HuH-7 (cell line): Measurements from ENCODE around the gene DZANK1.
A peak's percentile ranks its signal among the peaks of the same experiment; 100 is the strongest.
"Not testable (repeated sequence)": the region's sequence is repeated elsewhere in the genome, so short reads cannot be mapped to it uniquely, and the experiment has no call there.

Experiments used
- DNase-seq: peaks from one replicate; pipeline ENCODE4 v3.0.0; 2011; ENCODE audit warnings: low spot score

Gene DZANK1

DNA sequence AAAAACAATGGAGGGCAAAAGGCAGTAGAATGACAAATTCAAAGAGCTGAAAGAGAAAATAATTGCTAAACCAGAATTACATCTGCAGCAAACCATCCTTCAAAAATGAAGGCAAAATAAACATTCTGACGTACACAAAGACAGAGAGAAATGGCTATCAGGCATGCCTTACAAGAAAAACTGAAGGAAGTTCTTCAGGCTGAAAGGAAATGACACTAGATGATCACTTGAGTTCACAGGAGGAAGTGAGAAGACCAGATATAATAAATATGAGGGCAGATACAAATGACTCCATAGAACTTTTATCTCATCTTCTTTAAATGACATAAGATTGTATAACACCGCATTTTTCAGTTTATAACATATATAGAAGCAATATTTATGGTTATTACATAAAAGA lies 30.0 kb downstream of the DZANK1 start:
- DNase-seq = no peak

DNA sequence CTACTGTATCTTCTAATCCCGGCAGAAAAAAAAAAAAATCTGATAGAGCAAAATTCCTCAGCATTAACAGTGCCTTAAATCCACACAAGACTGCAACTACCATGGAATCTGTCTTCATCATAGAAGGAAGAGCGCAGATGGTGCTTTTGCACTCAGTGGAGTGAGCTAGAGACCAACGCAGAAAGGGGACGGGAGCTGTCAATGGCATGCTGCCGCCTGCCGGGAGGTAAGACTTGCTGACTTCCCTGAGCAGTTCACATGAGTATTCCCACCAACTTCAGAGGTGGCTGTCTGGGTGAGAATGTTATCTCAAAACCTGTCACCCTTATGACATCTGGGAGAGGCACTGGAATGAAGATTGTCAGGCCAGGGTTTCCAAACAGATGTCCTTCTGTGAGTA lies 35.6 kb downstream of the DZANK1 start:
- no peak for DNase-seq

DNA sequence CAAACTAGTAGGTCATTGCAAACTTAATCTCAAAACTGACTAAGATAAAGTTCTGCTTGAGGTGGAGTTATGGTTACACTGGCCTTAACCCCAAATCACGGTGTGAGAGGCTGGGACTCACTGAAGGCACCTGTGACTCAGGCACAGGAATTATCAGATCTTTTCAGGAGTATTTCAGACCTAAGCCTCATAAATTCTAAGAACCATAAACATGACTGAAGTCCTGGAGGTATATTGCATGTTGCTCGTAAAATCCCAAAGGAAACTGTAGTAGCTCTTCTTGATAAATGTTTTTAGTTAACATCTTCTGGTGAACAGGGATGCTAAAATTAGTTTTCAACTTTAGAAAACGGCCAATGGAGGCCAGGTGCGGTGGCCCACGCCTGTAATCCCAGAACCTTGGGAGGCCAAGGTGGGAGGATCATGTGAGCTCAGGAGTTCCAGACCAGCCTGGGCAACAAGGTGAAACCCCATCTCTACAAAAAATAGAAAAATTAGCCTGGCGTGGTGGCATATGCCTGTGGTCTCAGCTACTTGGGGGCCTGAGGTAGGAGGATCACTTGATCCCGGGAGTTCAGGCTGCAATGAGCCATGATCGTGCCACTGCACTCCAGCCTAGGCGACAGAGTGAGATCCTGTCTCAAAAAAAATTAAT lies 36.5 kb downstream of the DZANK1 start:
- DNase-seq = no peak

DNA sequence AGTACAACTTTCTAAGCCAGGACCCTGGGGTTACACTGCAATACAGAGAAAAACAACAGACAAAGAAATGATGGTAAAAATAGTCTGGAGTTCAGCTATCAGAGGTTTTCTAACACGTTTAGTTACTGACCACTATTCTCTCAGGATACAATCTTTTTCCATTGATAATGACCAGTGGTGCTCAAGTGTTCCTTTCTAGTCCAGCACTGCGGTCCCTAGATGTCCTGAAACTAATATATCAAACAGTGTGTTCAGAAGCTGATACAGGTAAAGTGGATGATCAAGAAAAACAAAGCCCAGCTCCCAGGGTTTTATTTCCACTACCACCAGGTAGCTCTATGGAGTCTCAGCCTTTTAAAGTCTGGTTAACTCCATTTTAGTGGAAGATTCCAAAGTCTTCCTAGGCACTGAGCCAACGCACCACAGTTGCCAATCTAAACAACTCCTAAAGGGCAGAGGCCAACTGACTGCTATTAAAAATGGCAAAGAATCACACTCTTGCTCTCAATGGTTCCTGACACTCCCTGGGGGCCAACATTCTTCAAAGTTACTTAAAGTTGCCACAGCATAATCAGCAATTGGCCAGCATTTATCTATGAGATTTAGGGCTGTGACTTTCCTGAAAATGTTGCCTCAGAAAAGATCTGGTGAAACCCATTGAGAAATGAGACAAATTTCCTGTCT lies 38.2 kb downstream of the DZANK1 start:
- DNase-seq = peak; percentile 21

DNA sequence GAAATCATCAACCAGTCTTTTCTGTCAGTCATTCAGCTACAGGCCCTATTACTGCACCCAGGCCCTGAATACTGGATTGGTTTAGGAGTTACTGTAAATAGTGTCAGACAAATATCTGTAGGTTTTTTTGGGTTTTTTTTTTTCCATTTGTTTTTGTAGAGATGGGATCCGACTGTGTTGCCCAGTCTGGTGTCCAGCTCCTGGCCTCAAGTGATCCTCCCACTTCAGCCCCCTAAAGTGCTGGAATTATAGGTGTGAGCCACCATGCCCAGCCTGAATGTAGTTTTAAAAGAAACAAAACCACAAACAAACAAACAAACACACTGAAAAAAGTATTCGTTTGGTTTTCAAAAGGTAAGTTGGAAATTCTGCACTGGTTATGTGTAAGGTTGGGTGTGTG lies 39.6 kb downstream of the DZANK1 start:
- no peak for DNase-seq

DNA sequence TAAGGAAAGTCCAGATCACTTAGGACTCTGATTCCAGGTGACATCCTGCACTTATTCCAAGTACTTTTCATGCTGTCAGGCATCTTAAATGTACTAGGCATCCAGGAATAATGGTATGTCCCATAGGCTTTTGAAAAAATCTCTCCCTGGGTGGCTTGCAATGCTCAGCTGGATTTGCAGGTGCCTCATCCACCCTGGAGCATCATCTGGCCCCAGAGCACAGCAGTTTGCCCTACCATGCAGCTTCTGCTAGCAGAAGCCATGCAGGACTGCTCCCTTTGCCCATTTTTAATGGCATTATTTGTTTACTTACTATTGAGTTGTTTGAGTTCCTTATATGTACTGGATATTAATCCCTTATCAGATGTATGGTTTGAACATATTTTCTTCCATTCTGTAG lies 45.2 kb downstream of the DZANK1 start:
- DNase-seq = no peak

DNA sequence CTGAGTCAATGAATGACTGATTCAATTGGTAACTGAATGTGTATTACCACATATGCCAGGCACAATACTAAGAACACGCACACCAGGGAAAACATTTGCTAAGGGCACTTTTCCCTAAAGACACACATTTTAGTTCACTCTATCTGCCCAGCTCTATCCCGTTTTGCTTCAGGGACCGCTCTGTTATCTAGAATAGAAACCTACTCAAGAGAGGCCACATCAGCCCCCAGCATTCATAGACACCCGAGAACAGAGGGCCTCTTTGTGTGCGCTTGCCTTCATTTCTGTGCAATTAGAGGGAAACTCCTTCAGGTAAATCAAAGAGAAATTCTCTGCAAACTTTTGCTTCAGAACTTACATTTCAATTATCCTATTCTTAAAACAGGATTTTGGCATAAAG lies 50.3 kb downstream of the DZANK1 start:
- DNase-seq = no peak

DNA sequence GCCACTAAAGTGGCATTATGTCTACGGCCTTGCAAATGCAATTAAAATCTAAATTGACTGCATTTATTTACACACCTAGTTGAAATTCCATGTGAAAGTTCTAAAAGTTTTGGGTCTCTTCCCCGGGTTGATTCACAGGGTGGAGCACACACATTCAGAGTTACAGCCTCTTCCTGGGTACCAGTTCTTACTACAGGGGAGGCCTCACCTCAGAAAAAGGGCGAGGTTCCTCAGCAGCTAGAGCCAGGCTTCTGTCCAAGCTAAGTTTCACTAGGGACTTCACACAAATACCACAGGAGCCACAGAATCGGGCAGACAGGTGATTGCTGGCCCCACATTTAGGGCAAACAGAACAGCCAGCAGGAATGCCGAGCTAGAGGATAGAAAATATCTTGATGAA lies 52.7 kb downstream of the DZANK1 start:
- DNase-seq = no peak

DNA sequence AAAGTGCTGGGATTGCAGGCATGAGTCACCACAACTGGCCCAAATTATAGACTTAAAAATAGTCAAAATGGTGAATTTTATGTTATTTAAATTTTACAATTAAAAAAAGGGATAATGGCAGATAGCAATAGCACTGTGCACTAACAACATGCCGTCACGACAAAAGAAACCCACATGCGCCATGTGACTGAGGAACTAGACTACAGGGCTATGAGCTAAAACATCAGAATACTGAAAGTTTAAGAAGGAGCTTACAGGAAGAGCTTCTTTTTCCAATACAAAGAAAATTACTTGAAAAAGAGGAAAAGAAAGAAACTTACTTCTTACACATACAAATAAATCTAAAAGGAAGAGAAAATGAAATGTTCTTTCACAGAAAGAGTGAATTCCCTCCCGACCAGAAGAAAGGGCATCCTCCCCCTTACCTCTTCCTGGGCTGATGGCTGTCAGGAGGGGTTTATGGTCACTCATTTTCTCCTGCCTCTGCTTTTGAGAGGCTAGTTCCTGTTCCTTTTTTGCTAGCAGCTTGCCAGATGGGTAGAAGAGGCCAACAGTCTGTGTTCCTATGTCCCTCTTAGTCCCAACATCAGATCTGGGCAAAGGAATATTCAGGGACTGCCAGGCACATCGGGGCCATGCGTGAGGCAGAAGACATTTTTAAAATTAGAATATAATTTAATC lies 54.5 kb downstream of the DZANK1 start:
- no peak for DNase-seq

DNA sequence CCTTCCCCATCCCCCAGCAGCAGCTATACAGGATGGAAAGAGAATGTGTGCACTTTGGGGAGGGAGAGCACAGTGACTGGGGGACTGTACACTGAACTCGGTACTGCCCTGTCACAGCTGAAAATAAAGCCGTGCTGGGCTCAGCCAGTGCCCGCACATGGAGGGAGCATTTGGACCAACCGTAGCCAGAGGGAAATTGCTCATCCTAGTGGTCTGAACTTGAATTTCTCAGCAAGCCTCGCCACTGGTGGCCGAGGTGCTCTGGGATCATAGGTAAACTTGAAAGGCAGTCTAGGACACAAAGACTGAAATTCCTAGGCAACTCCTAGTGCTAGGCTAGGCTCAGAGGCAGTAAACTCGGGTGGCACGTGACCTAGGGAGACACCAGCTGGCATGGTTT lies 61.0 kb downstream of the DZANK1 start:
- DNase-seq = no peak

DNA sequence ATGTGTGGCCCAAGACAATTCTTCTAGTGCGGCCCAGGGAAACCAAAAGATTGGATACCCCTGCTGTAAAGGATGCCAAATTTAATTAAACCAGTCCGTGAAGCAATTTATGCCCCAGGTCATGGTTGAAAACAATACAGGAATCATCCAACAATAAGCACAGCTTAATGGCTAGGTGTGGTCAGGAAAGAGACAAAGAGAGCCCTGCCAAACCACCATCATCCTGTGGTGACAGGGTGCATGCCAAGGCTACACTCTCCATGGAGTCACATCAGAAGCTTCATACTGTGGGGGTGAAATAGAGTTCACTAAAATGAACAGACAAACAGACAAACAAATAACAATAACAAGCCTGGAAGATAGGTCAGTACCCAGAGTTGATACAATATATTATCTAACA lies 62.7 kb downstream of the DZANK1 start:
- DNase-seq = no peak

DNA sequence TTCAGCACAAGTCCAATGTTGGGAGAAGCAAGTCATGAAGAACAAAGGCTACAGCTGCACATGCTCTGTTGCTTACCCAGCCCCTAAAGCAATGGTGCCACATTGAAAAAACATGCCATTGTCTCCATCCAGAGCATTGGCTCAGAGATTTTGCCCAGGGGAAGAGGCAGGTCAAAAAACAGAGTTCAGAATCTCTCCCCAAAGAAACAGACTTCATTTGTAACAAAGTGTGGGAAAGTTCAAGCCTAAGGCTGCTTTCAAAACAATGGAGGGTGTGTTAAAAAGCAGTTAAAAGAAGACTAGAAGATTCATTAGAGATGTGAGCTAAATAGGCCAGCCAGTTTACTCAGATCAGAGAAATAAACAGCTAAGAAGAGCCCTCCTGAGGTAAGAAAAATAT lies 63.6 kb downstream of the DZANK1 start:
- DNase-seq = no peak

DNA sequence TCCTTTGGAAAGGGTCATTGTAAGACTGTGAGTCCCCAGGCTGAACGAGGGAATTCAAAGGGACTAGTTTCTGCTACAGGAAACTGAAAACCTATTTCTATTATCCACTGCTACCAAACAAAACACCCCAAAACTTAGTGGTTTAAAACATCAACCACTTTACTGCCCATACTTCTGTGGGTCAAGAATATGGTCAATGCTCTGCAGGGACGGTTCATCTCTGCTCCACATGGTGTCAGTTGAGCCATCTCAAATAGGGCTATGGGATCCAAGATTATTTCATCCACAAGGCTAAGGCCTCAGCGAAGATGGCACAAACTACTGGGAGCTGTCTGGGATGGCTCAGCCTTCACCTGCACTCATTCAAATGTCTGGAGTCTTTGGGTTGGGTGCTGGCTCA lies 65.5 kb downstream of the DZANK1 start:
- no peak for DNase-seq

DNA sequence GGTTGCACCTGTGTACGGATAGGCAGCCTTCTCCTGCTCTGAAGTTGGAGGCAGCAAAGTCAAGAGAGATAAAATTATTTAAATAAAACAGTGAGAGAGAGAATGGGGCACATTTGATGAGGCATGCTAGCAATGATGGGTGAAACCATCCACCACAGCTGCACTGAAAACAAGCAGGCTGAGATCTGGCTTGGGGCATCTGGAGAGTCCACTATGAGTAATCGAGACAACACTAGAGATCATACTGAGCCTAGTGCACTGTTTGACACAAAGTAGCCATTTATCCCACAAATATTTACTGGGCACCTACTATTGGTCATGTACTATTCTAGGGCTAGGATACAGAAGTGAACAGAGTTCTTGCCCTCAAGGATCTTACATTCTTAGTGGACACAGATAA lies 66.4 kb downstream of the DZANK1 start:
- no peak for DNase-seq

DNA sequence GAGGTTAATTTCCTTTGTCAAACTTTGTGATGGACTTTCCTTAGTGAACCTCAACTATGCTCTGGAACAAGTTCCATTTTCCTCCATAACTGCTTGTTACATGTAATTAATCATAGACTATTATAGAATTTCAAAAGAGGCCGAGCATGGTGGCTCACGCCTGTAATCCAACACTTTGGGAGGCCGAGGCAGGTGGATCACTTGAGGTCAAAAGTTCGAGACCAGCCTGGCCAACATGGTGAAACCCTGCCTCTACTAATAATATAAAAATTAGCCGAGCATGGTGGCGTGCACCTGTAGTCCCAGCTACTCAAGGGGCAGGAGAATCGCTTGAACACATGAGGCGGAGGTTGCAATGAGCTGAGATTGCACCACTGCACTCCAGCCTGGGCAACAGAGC lies 68.1 kb downstream of the DZANK1 start:
- DNase-seq = not testable (repeated sequence)

DNA sequence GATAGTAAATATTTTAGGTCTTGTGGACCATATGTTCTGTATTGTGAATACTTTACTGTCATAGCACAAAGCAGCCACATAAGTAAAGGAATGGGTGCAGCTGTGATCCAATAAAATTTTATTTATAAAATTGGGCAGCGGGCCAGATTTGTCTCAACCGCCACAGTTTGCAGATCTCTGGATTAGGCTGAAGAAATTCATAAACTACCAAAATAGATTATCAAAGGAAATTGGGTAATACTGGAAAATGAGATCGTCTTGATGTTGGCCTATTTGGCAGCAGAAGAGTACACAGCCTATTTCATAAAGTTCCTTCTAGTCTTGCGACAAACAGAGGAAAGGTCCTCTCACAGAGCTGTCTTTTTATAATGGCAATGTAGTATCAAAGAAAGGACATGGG lies 69.8 kb downstream of the DZANK1 start:
- DNase-seq = no peak

DNA sequence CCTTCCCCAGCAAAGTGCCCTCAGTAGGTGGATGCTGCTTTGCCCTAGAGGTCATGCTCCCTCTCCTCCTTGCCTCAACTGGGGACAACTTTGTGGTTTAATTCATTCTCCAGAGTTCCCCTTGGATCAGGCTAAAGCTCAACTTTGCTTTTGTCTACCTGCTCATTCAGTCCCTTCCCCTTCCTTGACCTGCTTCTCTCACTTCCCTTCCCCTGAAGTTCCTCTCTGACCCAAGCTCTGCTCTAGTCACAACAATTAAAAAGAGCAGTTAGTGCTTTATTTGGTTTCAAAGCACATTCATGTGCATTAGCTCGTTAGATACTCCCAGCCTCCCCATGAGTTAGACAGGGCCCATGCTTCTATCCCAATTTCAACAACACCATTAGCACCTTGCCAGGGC lies 71.3 kb downstream of the DZANK1 start:
- DNase-seq = no peak

DNA sequence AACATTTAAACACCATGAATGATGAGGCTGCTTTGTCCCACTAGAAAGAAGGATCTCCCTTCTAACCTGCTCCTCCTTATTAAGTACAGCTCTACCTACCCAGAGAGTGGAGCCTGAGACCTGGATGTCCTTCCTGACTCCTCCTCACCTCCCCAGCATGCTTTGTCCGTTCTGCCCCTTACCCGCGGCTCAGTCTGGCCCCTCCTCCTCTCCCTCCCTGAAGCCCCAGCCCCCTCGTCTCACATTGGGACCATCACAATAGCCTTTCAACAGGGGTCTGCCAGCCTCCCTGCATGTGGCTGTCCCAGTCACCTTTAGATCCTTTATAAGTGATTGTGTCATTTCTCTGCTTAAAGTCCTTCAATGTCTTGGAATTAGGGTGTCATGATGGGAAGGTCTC lies 72.5 kb downstream of the DZANK1 start:
- DNase-seq = no peak

DNA sequence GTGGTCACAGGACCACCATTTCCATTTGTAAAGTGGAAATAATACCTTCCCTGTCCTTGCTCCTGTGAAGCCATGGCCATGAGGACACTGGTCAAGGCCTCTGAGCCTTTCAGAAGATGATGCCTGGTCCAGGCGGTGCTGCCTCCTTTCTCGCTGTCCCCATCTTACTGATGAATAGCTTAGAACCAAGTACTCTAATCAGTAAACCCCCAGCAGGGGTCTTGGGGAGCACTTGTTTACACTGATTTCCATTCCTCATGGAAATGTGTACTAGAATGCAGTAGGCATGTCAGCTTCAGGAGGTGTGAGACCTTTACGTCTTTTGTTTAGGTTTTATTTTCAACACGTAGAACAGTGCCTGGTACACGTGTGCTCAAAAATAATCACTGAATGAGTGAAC lies 75.1 kb downstream of the DZANK1 start:
- DNase-seq = no peak

DNA sequence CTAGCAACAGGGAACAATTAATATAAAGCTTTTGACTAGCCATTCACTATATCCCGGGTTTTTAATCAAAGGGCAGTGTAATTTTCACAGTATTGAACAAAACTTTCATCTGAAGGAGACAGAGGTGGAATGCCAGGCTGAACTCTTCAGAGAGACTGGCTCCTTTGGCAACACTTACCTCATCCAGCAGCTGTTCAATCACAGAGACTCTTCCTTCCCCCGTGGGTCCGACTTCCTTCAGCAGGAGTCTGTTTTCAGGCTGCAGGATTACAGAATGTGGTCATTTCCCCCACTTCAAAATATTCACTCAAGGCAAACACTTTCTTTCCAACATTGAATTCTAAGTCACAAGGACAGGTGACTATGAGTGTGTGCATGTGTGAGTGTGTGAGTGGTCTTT lies 76.6 kb downstream of the DZANK1 start:
- no peak for DNase-seq

DNA sequence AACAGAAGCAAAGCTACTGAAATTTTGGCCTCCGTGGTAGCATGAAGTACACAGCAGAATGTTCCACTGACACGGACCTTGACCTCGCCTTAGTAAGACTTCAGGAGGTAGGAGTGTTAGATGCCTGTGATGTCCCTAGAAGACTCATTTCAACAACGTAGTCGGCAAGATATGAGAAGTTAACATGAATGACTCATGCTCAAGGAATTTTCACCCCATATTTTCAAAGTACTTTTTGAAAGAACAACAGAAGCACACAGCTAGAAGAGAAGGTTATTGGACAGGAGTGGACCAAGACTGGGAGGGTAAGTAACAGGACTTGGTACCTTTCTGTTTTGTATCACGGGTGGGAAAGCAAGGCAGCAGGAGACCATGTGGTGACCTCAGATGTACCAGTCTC lies 78.0 kb downstream of the DZANK1 start:
- peak; percentile 34 for DNase-seq

DNA sequence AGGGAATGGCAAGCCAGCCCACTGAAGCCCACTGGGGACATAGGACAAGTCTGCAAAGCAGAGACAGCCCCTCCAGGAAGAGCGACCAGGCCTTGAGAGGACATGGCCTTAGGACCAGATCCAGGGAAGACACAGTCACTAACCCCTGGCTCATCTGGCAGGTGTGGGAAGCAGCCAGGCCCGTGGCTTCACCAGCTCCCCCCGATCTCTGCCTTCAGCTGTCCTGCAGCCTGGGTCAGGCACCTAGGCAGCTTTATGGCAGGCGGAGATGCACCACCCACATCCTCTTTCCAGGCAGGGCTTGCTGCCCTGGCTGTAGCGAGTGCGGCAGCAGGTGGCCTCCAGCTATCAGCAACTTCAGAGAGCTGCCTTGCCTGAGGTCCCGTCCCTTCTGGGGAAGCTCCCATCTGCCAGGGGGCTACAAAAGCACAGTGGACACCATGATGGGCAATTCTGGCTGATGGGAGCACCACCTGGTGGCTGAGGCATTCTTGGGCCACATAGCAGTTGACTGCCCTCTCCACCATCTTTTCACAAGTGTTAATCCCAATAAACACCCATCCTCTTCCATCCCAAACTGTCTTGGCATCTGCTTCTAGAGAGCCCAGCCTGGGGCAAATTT lies 85.8 kb downstream of the DZANK1 start:
- DNase-seq = no peak

DNA sequence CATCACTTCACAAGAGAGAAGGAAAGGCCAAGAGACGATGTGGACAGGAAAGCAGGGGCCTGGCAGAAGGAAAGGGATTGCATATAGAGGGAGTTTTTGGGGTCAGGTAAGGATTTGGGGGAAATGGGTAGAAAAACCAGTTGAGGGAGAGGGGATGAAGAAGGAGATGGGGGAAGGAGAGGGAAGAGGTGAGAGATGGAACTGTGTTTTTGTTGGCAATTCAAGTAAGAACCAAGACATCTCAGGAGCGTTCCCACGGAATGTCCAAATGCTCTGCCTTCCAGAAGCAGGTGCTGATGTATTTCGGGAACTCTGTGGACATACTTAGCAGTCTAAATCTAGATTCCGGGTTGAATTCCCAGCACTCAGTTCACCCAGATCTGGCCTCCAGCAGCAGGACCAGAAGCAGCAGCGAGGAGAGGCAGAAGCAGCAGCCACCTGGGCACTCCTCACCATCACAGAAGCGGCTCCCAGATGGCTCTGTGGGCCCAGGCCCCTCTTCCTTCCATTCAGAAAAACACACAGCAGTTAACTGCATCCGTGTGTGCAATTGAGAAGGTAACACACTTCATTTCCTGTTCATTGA lies 88.8 kb downstream of the DZANK1 start:
- no peak for DNase-seq
